Ascending aorta (tissue), 2 donors: ENCODE measurements around the gene ZMPSTE24. TPM values are rescaled to one million over a fixed set of nuclear protein-coding genes. Genes with fewer than 3 reads are reported as not detected.
A peak's percentile ranks its signal among the peaks of the same experiment; 100 is the strongest.

Source experiments
- DNase-seq, 2 donors: peaks; one replicate each; pipeline ENCODE4 v3.0.0-alpha.2; 2019; ENCODE audit warnings: low spot score in 2 of 2
- H3K27ac ChIP-seq, 2 donors: fragments of 200-600 bp; sonication (generic); one replicate each; pipeline ENCODE4 v1.5.1; 2016 to 2017; ENCODE audit warnings: mild to moderate bottlenecking in 1 of 2
- H3K27me3 ChIP-seq: fragments of 200-600 bp; sonication (generic); one replicate; pipeline ENCODE4 v1.5.1; 2017
- H3K36me3 ChIP-seq, 2 donors: fragments of 200-600 bp; sonication (generic); one replicate each; pipeline ENCODE4 v1.5.1; 2016
- H3K4me1 ChIP-seq, 2 donors: fragments of 200-600 bp; sonication (generic); one replicate each; pipeline ENCODE4 v1.5.1; 2016 to 2017; ENCODE audit warnings: mild to moderate bottlenecking in 1 of 2
- H3K4me3 ChIP-seq, 2 donors: fragments of 200-600 bp; sonication (generic); one replicate each; pipeline ENCODE4 v1.5.1; 2016 to 2017; ENCODE audit warnings: mild to moderate bottlenecking in 1 of 2
- H3K9me3 ChIP-seq, 2 donors: fragments of 200-600 bp; sonication (generic); one replicate each; pipeline ENCODE4 v1.5.1; 2016
- intact Hi-C: fragments of 100-400 bp; cut with DNase I; formaldehyde crosslinking; loops from one replicate; pipeline ENCODE4 v1.15.1; 2023
- total RNA-seq: library from RNA; depleted of rRNA; stranded (reverse); fragments of >200 nt; gene quantifications from one replicate; pipeline ENCODE4 v1.1.0, GENCODE V29; 2016
- TF ChIP-seq, protein P1 (sequence below), 3 experiments: fragments of 200-600 bp in 2 of 3; fragments of 450-650 bp in 1 of 3; sonication (generic) in 2 of 3; IDR thresholded peaks; one replicate each; pipeline ENCODE4 v1.5.1; 2016 to 2019; ENCODE audit warnings: antibody characterized with exemption in 3 of 3, mild to moderate bottlenecking in 1 of 3, moderate library complexity in 1 of 3

The ZMPSTE24 gene
- total RNA-seq, 1 donor from 2014 or later, result 61.8 TPM

DNA sequence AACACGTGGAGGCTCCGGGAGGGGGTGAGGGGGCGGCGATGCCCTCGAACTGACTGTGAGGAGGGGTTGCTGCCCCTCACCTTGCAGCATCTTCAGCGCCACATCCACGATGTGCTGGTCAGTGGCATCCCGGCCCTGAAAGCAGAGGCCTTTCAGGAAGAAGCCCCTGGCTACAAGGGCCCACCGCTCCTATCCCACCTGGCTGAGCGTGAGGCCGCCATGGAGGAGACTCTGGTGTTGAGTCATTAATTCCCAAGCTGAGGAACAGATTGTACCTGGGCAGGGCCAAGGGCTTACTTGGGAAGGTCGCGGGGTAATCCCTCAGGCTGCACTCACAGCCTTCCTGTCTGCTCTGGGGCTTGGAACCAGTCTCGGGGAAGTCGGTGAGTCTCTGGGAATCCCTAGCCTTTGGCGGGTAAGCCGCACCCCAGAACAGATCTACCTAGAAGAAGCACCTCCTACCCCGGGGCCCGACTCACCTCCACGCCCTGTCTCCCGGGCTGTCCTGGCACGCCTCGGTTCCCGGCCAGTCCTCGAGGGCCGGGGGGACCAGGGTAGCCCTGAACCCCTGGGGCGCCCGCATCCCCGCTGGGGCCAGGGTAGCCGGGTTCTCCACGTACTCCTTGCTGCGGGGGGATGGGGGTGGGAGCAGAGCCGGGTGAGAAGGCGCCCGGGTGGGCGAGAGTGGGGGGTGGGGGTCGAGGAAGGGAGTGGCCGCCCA, 45.2 kb downstream of the ZMPSTE24 start:
- Histone ChIP-seq H3K36me3 (peaks cover 5 to 7% of the 10 kb centered on the region in 2 donors), H3K27me3 (no peaks in the 10 kb centered on the region), H3K27ac (no peak overlapping the region), H3K4me1 (peaks cover 2 to 5% of the 10 kb centered on the region in 2 donors), H3K4me3 (no peak overlapping the region), H3K9me3 (no peaks in the 10 kb centered on the region)
- intact Hi-C loops, result no loop called here
- TF ChIP-seq, protein P1, sequence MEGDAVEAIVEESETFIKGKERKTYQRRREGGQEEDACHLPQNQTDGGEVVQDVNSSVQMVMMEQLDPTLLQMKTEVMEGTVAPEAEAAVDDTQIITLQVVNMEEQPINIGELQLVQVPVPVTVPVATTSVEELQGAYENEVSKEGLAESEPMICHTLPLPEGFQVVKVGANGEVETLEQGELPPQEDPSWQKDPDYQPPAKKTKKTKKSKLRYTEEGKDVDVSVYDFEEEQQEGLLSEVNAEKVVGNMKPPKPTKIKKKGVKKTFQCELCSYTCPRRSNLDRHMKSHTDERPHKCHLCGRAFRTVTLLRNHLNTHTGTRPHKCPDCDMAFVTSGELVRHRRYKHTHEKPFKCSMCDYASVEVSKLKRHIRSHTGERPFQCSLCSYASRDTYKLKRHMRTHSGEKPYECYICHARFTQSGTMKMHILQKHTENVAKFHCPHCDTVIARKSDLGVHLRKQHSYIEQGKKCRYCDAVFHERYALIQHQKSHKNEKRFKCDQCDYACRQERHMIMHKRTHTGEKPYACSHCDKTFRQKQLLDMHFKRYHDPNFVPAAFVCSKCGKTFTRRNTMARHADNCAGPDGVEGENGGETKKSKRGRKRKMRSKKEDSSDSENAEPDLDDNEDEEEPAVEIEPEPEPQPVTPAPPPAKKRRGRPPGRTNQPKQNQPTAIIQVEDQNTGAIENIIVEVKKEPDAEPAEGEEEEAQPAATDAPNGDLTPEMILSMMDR (IDR thresholded peaks at IDR 0.05), result no peak
- peak in 1 of 2 donors; percentile 61 for DNase-seq

DNA sequence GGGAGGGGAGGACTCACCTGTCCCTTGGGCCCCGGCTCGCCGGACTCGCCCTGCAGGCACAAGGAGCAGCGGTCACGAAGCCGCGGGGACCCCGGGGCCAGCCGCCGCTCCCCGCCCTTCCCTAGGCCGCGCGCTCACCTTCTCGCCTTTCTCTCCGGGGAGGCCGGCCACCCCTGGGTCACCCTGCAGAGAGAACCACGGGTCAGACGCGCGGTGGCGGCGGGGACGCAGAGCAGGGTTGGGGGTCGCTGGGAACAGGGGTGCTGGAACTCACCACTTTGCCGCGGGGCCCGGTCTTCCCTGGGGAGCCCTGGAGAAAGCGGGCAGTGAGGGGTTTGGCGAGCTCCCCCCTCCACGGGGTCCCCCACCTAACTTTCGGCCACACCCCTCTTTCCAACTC, 45.8 kb downstream of the ZMPSTE24 start:
- peak in 1 of 2 donors; percentile 62 for DNase-seq

DNA sequence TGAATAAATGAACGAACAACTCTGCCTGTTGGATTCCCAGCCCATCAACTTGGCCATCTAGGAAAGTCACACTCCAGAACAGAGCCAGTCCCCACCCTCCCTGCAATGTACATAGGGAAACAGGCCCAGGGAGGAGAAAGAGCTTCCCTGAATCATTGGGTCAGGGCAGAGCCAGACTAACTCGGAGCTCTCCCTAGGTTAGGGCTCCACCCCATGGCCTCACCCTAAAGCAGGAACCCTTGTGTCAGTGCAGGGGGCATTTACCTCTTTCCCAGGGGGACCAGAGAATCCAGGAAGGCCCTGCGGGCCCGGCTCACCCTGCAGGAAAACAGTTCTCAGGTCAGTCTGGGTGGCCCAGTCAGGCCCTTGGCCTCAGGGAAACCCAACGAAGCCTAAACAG, 47.4 kb downstream of the ZMPSTE24 start:
- H3K36me3 ChIP-seq, result peaks cover 5 to 7% of the 10 kb centered on the region in 2 donors
- TF ChIP-seq, protein P1 (IDR thresholded peaks at IDR 0.05), result peak in 1 of 3 experiments; percentile 28
- H3K4me3 ChIP-seq, result no peak overlapping the region
- no peak overlapping the region for H3K27ac ChIP-seq
- peaks cover 5 to 20% of the 10 kb centered on the region in 2 donors for H3K4me1 ChIP-seq
- peak in 1 of 2 donors; percentile 59 for DNase-seq
- no peaks in the 10 kb centered on the region for H3K27me3 ChIP-seq
- intact Hi-C loops, result no loop called here
- no peaks in the 10 kb centered on the region for H3K9me3 ChIP-seq

More for the DNA sequence above, 45.8 kb downstream of the ZMPSTE24 start:
- no peaks in the 10 kb centered on the region for H3K27me3 ChIP-seq
- H3K4me1 ChIP-seq, result peaks cover 5 to 8% of the 10 kb centered on the region in 2 donors
- no peak overlapping the region for H3K27ac ChIP-seq
- H3K4me3 ChIP-seq, result no peak overlapping the region
- intact Hi-C loops, result no loop called here
- no peaks in the 10 kb centered on the region for H3K9me3 ChIP-seq
- H3K36me3 ChIP-seq, result peaks cover 5 to 7% of the 10 kb centered on the region in 2 donors
- TF ChIP-seq, protein P1 (IDR thresholded peaks at IDR 0.05), result no peak

DNA sequence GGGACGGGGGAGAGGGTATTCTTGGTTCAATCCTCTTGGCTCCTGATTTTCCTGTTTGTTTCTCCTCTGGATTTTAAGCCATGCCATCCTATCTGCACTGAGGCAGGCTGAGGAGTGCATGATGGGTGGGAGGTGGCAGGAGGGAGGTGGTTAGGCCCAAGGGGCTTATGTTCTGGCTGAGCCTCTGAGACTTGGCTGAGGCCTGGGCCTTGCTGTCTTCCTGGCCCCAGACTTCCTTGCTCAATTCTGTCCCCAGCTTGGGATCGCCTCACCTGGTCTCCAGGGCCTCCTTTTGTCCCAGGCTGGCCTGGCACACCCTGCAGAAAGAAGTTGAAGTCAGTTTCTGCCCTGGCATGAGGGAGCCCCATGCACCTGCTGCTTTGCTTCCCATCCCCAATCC, 47.8 kb downstream of the ZMPSTE24 start:
- peak in 1 of 2 donors; percentile 45 for DNase-seq
- no peaks in the 10 kb centered on the region for H3K9me3 ChIP-seq
- TF ChIP-seq, protein P1 (IDR thresholded peaks at IDR 0.05), result no peak
- peaks cover 5 to 20% of the 10 kb centered on the region in 2 donors for H3K4me1 ChIP-seq
- H3K36me3 ChIP-seq, result peaks cover 5 to 7% of the 10 kb centered on the region in 2 donors
- no peak overlapping the region for H3K27ac ChIP-seq
- no peak overlapping the region for H3K4me3 ChIP-seq
- H3K27me3 ChIP-seq, result no peaks in the 10 kb centered on the region
- intact Hi-C loops, result no loop called here

DNA sequence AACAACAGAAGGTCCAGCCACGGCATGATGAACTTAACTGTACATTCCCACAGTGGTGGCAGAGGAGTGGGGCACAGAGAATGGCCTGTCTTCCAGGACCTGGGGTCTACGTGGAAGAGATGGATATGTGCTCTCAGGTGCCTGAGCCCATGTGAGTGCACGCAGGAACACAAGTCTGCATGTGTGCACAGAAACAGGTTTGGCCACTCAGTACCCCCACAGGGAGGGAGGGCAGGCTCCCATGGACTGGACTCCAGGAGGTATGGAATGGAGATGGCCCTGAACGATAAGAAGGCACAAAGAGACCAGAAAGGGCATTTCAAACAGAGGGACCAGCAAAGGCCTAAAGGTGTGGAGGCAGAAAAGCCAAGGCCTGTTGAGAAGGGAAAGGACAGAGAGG, 48.3 kb downstream of the ZMPSTE24 start:
- TF ChIP-seq, protein P1 (IDR thresholded peaks at IDR 0.05), result no peak
- H3K4me1 ChIP-seq, result peaks cover 5 to 20% of the 10 kb centered on the region in 2 donors
- intact Hi-C loops, result no loop called here
- H3K9me3 ChIP-seq, result no peaks in the 10 kb centered on the region
- H3K4me3 ChIP-seq, result no peak overlapping the region
- no peaks in the 10 kb centered on the region for H3K27me3 ChIP-seq
- no peak overlapping the region for H3K27ac ChIP-seq
- DNase-seq, result peak in 1 of 2 donors; percentile 46
- H3K36me3 ChIP-seq, result peaks cover under 1 to 4% of the 10 kb centered on the region in 2 donors
